HepG2 (cell line): Measurements from ENCODE around the gene ILKAP. TPM values are rescaled to one million over a fixed set of nuclear protein-coding genes. Genes with fewer than 3 reads are reported as not detected.

Source experiments
- AHDC1 ChIP-seq: sonication (generic); formaldehyde crosslinking; IDR thresholded peaks from 2 replicates; pipeline ENCODE4 v1.5.1; 2020; ENCODE audit warnings: mild to moderate bottlenecking, missing genetic modification reagents, borderline replicate concordance
- ELF3 ChIP-seq: IDR thresholded peaks from 2 replicates; pipeline ENCODE4 v1.6.1; 2016; ENCODE audit warnings: missing genetic modification reagents, missing compliant biosample characterization
- FOXC1 ChIP-seq: sonication (generic); formaldehyde crosslinking; IDR thresholded peaks from 2 replicates; pipeline ENCODE4 v1.8.0; 2022; ENCODE audit warnings: mild to moderate bottlenecking, missing genetic modification reagents, borderline replicate concordance
- GTF2F1 ChIP-seq: fragments of 150-350 bp; IDR thresholded peaks from 2 replicates; pipeline ENCODE4 v1.6.1; 2014; ENCODE audit warnings: low read length
- HNRNPLL ChIP-seq: fragments of 200-400 bp; formaldehyde crosslinking; IDR thresholded peaks from 2 replicates; pipeline ENCODE4 v1.6.1; 2017; ENCODE audit warnings: mild to moderate bottlenecking, low read depth, low read length; ENCODE audit not compliant: poor library complexity, severe bottlenecking
- KLF9 ChIP-seq: IDR thresholded peaks from 2 replicates; pipeline ENCODE4 v1.6.1; 2016; ENCODE audit warnings: low read depth
- KMT2A ChIP-seq: sonication (generic); formaldehyde crosslinking; IDR thresholded peaks from 2 replicates; pipeline ENCODE4 v1.4.0; 2020; ENCODE audit warnings: missing genetic modification reagents
- MIER3 ChIP-seq: IDR thresholded peaks from 2 replicates; pipeline ENCODE4 v1.6.1; 2016; ENCODE audit warnings: missing compliant biosample characterization, borderline replicate concordance
- NFE2L1 ChIP-seq: sonication (generic); formaldehyde crosslinking; IDR thresholded peaks from 2 replicates; pipeline ENCODE4 v1.4.0; 2020; ENCODE audit warnings: missing genetic modification reagents, mild to moderate bottlenecking, borderline replicate concordance
- NR2F6 ChIP-seq, 2 experiments: IDR thresholded peaks; 2 replicates each; pipeline ENCODE4 v1.6.1; 2016; ENCODE audit warnings: antibody characterized with exemption in 1 of 2, mild to moderate bottlenecking in 1 of 2
- SETDB1 ChIP-seq: sonication (generic); formaldehyde crosslinking; IDR thresholded peaks from 2 replicates; pipeline ENCODE4 v1.5.1; 2020; ENCODE audit warnings: missing genetic modification reagents, mild to moderate bottlenecking, borderline replicate concordance
- SNAPC4 ChIP-seq: sonication (generic); formaldehyde crosslinking; IDR thresholded peaks from 2 replicates; pipeline ENCODE4 v1.4.0; 2020; ENCODE audit warnings: mild to moderate bottlenecking, missing genetic modification reagents
- SRF ChIP-seq: IDR thresholded peaks from 2 replicates; pipeline ENCODE4 v1.6.1; 2011; ENCODE audit warnings: mild to moderate bottlenecking, low read depth, low read length, moderate library complexity
- polyA plus RNA-seq, 8 experiments: library from polyadenylated mRNA; depleted of rRNA in 3 of 8; stranded (reverse) in 7 of 8; unstranded in 1 of 8; fragments of >200 nt; fragmentation: Illumina TruSeq in 4 of 8; extraction: Trizol in 4 of 8; gene quantifications; 2 replicates each; pipeline versions ENCODE4 v1.2.1 to v1.2.3, GENCODE V29; 2011 to 2016; ENCODE audit warnings: low read depth in 4 of 8, missing spikeins in 1 of 8, mixed read lengths in 1 of 8; ENCODE audit not compliant: insufficient read depth in 1 of 8
- total RNA-seq, 5 experiments: library from RNA; depleted of rRNA; stranded (reverse); fragments of >200 nt; fragmentation: Illumina TruSeq; extraction: Trizol; gene quantifications; 2 replicates each; pipeline ENCODE4 v1.2.3, GENCODE V29; 2016; ENCODE audit warnings: low read depth in 1 of 5
- TF ChIP-seq, protein P1 (sequence below): IDR thresholded peaks from 2 replicates; pipeline ENCODE4 v1.6.1; 2012; ENCODE audit warnings: inconsistent platforms
- TF ChIP-seq, protein P2 (sequence below): sonication (generic); formaldehyde crosslinking; IDR thresholded peaks from 2 replicates; pipeline ENCODE4 v1.9.0; 2021; ENCODE audit warnings: missing genetic modification reagents, mild to moderate bottlenecking, borderline replicate concordance

ILKAP gene
- total and polyA plus RNA-seq, 2 of the 13 experiments (the other 11 are each of a cell fraction or from before 2014, with no cell fraction given), result 29.6 to 33.1 TPM

GRCh38 chr2:238238766-238239542, 35.5 kb upstream of the ILKAP start (continued):
- TF ChIP-seq AHDC1 (CRISPR knock-in tag) (peak; percentile 65; the same call in 1 of the 2 replicates), SNAPC4 (CRISPR knock-in tag) (peak; percentile 73; the same call in 1 of the 2 replicates), GTF2F1 (no peak), FOXC1 (CRISPR knock-in tag) (peak; percentile 99), HNRNPLL (peak; percentile 37), KMT2A (CRISPR knock-in tag) (no peak; the same call in 1 of the 2 replicates), NFE2L1 (CRISPR knock-in tag) (peak; percentile 95), KLF9 (0 out of 2 replicates have a peak, but pooled peaks have one; percentile 70), SRF (no peak), NR2F6 (IDR thresholded peaks at IDR 0.05) (no peak), NR2F6 (CRISPR knock-in tag; IDR thresholded peaks at IDR 0.05) (peak; percentile 69), ELF3 (CRISPR knock-in tag) (peak; percentile 89), SETDB1 (CRISPR knock-in tag) (0 out of 2 replicates have a peak, but pooled peaks have one; percentile 56), MIER3 (peak; percentile 72; the same call in 1 of the 2 replicates)
- TF ChIP-seq, protein P1, sequence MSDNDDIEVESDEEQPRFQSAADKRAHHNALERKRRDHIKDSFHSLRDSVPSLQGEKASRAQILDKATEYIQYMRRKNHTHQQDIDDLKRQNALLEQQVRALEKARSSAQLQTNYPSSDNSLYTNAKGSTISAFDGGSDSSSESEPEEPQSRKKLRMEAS, result peak; percentile 100
- TF ChIP-seq, protein P2, sequence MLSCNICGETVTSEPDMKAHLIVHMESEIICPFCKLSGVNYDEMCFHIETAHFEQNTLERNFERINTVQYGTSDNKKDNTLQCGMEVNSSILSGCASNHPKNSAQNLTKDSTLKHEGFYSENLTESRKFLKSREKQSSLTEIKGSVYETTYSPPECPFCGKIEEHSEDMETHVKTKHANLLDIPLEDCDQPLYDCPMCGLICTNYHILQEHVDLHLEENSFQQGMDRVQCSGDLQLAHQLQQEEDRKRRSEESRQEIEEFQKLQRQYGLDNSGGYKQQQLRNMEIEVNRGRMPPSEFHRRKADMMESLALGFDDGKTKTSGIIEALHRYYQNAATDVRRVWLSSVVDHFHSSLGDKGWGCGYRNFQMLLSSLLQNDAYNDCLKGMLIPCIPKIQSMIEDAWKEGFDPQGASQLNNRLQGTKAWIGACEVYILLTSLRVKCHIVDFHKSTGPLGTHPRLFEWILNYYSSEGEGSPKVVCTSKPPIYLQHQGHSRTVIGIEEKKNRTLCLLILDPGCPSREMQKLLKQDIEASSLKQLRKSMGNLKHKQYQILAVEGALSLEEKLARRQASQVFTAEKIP (CRISPR knock-in tag), result no peak
